GM21526 (cell line): ENCODE data around the gene HPCAL1.
"Not testable (repeated sequence)": the region's sequence is repeated elsewhere in the genome, so short reads cannot be mapped to it uniquely, and the experiment has no call there.

Experiments
- ATAC-seq: cut with Tn5 transposase; IDR thresholded peaks from one replicate; pipeline ENCODE4 v1.9.1; 2021; ENCODE audit warnings: moderate library complexity; ENCODE audit not compliant: unreplicated experiment, low FRiP score

HPCAL1 gene

DNA sequence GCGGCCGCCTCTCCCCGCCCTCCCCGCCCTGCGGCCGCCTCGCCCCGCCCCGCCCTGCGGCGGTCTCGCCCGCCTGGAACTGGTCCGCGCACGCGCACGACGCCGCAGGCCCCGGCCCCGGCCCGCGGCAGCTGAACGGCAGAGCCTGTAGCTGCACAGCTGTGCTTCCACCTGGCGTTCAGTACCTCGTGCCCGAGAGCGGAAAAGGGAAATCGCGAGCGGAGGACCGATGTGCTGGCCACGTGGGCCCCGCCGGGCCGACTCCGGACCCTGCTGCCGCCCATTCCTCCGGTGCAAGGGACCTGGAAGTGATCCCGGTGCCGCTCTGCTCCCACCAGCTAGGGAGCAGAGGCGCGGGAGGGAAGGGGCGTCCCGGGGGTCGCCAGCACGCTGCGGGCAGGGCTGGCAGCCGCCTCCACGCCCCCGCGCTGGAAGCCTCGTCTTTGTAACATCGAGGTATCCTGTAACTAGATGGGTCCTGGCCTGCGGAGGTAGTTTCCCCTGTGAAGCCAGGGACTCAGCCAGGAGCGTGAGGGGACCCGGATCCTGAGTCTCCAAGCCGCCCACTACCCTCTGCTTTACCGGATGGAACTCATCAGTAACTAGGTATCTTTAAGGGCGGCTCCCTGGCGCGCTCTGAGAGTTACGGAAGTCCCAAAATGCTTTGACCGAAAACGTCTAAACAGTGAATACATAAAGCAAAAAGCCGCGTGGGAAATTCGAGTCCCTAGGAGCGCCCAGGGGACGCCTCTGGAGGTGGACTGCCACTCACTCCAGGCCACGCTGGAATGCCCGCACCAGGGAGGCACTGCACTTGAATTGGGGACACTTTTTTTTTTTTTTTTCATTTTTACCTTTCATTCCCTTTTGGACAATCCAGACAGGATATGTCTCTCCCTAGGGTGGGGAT, 146.1 kb downstream of the HPCAL1 start:
- peak; percentile 59 for ATAC-seq

DNA sequence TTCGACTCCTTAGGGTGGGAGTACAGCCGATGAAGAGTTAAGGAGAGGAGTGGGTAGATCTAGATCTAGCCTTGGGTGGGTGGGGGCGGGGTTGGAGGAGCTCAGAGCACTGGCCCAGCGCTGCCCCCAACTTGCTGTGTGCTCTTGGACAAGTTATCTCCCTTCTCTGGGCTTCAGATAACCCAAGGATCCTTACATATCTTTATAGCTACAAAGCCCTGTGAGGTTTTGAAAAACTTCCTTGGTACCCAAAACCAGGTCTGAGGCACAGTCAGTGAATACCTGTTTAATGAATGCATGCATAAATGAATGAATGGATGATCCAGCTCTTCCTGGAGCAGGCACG, 146.8 kb downstream of the HPCAL1 start:
- no peak for ATAC-seq

DNA sequence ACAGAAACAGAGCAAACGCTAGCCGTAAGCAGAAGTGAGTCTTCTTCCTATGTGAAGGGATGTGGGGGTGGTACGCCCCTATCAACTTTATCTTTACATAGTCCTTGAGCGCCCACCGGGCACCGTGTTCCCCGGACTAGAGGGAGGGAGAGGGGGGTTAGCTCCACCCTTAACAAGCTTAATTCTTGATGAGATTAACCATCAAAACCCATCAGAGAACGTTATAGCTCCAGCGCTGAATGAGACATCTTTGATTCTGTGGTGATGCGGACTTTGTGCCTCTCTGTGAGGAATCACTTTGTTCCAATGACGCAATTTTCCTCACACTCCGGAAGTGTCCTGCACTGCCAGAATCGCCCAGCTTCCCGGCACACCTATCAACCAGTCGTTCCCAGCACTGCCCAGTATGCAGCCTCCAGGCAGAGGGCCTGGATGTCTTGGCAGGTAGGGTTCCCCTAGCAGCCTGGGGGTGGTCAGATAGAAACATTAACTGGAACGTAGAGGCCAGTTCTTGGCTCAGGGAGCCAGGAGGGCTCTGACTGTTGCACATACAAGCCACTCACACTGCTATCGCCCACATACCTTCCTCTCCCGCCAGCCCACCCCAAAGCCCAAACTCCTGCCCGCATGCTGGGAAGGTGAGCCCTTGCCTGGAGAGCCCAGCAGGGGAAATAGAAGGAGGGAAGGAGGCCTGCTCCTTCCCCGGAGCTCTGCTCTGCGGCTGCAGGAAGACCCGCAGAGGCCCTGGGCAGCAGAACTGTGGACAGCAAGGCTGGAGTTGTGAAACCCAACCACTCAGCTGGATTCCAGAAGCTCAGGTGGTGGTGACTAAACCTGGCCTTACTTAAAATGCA, 147.4 kb downstream of the HPCAL1 start:
- ATAC-seq = no peak

DNA sequence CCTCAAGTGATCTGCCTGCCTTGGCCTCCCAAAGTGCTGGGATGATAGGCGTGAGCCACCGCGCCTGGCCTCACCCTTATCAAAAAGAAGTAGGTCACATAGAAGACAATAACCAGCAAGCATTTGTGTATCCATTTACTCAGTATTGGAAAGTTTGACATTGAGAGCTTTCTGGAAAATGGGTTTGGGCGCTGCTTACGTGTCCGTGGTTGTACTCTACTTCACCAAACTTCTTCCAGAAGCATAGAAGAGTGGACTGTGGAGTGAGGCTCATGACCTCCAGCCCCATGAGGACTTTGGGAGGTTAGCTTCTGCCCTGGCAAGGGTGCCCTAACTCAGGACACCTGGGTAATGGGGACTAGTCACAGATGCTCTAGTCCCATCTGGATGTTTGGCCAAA, 149.1 kb downstream of the HPCAL1 start:
- no peak for ATAC-seq

DNA sequence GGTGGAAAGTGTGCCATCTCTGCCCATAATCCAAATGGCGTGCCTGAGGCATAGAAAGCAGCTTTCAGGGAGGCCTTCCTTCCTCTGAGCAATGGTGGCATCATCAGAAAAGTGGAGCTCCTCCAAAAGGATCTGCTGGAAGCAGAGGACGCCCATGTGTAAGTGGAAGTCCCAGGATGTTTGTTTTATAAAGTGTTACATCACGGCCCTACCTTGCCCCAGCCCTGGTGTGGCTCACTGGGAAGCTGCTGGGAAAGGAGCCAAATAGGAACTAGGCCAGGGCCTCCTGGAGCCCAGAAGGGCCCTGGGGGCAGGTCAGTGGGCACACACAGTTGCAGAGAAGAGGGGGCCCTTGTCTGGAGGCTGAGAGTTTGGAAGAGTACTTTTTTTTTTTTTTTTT, 149.6 kb downstream of the HPCAL1 start:
- ATAC-seq = no peak

DNA sequence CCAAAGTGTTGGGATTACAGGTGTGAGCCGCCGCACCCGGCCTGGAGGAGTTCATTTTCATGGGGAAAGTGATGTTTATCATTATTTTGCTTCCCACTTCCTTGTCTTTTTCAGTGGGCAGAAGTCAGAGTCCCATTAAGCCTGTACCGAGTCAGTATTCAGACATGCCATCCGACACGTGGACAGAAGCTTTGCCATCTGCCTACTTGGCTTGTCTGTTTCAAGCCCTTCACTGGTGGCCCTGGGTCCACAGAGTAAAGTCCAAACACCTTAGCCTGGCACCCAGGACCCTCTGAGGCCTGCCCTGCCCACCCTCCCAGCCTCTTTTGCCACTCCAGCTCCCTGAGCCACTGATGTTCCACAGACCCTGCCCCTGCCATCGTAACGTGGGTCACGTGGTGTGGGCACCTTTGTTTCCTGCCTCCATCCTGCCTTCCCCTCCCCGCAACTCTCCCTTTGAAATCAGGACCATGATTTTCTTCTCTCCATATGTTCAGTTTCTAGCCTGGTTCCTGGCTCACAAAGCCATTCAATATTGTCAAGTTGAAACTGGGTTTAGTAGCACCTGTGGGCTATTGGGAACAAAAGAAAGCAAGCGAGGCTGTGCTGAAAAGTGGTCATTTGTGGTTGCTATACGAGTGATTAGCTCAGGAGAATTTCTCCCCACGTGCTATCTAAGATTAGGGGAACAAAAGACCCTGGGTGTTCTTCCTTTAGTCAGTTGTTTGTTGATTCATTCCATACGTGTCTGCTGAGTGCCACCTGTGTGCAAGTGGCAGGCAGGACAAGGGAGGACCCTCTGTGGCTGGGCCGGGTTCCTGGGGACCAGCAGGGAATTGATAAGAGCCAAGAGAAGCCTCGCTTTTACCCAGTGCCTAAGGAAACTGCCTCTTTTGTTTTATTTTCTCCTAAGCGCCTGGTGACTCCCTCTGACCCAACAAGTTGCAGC, 150.5 kb downstream of the HPCAL1 start:
- no peak for ATAC-seq

DNA sequence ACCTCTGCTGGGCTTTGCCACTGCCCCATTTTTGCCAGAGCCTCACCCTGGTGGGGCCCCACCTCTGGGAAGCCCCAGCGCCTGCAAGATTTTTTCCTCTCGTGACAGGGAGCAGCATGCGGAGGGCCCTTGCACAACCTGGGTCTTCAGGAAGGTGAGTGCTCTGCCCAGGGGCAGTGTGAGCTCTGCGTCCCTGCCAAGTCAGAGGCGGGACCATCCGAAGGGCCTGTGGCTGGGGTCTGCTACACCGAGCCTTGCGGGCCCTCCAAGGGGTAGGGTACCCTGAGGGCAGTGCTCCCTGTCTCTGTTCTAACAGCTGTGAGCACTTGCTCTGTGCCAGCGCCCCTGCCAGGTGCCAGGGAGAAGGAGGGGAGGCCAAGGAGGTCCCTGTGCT, 151.2 kb downstream of the HPCAL1 start:
- ATAC-seq = no peak

DNA sequence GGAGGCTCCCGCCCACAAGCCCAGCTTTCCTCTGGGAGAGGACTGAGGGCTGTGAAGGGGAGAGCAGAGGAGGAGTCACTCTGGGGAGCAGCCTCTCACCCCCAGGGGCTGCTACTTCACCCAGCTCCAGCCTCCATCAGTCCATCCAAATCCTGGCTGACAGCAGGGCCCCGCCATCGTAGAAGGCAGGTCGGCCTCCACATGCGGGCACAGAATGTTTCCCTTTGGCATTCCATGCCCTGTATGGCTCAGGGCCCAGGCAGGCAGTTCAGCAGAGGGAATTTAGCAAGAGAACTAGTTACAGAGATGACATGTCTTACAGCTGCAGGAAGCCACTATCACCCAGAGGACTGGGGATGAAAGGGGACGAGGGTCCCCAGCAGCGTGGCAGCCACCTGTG, 151.8 kb downstream of the HPCAL1 start:
- ATAC-seq = no peak

DNA sequence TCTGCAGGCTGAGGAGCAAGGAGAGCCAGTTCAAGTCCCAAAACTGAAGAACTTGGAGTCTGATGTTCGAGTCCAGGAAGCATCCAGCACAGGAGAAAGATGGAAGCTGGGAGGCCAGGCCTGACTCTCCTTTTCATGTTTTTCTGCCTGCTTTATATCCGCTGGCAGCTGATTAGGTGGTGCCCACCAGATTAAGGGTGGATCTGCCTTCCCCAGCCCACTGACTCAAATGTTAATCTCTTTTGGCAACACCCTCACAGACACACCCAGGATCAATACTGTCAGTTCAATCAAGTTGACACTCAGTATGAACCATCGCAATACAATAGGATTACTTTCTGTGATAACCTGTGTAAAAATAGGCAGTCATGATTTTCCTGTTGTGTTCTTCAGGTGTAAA, 154.5 kb downstream of the HPCAL1 start:
- not testable (repeated sequence) for ATAC-seq

DNA sequence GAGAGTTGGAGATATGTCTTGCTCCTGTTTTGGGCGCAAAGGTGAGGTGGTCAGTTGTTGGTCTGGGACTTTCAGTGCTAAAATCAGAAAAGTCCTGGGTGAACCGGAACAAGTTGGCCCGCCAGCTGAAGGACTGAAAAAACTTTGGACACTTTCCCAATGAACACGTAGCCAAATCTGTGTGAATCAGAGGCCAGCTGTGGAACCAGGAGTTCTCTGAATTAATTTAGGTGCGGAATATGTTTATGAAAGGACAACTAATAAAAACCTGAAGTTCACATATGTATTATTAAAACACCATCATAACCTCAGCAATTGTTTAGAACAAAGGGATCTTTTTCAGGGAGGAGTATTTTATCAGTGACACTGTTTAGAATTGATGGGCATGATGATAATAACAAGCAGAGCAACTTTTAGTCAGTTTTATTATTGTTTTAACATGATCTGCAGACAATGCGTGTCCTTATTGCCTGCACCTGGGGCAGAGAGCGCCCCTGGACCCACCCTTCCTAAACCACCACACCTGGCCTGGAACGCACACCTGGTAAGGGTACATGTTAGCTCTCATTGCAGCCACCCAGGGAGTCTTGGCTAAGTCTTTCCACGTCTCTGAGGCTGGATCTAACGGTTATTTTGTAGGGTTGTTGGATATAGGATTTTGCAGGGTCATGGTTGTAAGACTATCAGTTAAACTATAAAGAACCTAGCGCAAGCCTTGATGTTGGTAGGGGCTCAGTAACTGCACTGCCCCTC, 155.3 kb downstream of the HPCAL1 start:
- ATAC-seq = no peak

DNA sequence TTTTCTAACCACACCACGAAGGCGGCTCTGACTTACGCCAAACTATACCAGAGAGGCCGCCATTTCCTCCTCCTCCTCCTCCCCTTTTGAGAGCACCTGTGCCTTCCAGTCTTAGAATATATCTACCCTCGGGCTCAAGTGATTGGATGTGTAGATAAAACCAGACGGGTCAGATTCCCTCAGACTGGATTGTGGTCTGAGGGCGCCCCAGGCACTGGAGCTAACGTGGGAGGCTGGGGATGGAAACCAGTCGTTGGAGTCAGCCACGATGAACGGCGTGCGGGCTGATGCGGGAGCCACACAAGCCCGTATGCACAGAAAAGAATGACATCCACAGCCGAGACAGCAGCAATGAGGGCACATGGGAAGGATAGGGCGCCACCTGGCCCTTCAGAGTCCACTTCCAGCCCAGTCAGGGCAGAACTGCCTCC, 157.7 kb downstream of the HPCAL1 start:
- no peak for ATAC-seq

DNA sequence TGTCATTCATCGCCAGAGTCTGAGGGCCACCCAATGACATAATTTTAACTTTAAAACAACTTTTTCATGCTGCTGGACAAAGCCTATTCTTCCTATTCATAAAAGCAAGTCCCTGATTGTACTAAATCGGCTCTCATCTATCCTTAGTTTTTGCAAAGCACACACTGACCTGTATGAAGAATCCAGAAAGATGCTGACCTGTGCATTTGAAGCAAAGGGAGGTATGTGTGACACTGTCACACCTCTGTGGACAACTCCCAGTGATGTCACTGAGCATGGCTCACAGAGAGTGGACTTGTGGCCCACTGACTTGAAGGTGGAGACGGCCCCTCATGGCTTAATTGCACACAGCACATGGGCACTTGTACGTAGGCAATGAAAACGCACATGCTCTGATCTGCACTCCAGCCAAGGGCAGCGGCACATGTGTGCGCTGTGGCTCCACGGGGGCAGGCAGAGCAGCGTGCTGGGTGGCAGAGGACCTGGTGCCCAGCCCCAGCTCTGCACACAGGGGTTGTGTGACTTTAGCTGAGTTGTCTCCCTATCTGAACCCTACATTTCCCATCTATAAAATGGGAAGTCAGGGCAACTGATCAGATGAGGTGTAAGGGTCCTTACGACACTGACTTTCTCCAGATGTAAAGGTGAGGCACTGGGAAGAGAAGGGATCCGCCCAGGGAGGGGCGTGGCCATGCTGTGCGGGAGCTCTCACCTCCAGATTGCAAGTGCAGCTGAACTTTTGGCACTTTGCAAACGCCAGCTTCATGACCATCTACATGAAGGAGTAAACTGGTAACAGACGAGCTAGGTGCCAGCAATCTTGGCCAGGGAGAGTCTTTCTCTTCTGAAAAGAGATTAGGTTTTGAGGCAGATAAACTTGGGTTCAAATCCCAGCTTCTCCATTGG, 159.7 kb downstream of the HPCAL1 start:
- no peak for ATAC-seq

DNA sequence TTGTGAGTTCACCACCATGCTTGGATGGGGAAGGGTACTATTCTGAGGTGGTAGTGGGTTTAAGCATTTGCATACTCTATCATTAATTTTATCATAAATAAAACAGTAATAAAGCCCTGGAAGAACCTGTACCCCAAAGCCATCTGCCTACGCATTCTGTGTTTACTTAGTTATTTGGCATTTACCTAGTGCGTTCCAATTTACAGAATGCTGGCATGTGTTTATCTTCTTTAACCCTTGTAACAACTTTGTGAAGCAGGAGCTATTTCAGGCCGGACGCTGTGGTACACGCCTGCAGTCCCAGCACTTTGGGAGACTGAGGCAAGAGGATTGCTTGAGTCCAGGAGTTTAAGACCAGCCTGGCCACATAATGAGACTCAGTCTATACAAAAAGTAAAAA, 163.2 kb downstream of the HPCAL1 start:
- no peak for ATAC-seq

DNA sequence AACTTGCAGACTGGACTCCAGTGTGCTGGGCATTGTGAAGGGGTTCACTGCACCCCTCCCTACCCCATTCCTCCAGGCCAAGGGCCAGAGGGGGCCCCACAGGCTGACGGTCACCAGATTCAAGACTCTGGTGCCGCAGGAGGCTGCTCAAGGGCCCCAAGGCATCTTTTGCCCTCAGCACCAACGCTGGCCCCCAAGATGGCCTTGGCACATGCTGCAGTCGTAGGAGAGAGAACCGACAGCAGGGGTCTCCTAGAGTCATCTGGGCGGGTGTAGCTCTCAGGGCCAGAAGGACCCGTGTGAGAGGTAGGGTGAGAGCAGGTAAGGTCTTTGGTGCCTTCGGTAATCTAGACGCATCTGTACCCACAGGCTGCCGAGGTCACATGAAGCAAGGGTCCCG, 164.1 kb downstream of the HPCAL1 start:
- no peak for ATAC-seq

DNA sequence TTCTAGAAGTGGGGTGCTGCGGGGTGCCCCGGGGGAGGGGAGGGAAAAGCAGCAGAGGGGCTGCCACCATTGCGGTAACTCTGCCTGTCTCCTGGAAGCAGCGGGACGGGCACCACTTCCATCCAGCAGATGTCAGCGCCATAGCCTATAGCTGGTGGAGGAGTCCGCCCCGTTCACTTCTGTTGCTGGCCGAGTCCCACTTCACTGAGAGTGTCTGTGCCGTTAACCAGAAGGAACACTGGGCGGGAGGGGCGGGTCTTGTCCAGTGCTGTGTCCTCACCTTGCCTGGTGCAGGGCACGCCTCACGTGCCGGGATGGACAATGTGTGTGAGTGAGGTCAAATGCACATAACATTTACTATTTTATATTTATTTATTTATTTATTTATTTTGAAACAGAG, 164.7 kb downstream of the HPCAL1 start:
- ATAC-seq = no peak

DNA sequence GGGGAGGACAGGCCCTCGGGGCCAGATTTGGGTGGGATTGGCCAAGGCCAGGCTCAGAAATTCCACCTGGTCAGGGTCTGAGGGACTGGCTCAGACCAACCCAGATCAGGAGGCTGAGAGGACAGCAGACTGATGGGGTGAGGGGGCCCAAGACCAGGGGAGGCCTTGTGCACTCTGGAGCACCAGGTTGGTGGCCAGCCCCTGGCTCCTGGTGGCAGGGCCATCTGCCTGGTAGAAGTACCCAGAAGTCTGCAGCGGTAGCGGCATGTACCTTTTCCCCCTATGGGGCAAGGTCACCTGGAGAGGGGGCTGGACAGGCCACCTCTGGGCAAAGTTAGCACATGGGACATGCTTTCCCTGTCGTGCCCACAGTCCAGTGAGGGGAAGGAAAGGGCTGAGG, 166.6 kb downstream of the HPCAL1 start:
- ATAC-seq = no peak

DNA sequence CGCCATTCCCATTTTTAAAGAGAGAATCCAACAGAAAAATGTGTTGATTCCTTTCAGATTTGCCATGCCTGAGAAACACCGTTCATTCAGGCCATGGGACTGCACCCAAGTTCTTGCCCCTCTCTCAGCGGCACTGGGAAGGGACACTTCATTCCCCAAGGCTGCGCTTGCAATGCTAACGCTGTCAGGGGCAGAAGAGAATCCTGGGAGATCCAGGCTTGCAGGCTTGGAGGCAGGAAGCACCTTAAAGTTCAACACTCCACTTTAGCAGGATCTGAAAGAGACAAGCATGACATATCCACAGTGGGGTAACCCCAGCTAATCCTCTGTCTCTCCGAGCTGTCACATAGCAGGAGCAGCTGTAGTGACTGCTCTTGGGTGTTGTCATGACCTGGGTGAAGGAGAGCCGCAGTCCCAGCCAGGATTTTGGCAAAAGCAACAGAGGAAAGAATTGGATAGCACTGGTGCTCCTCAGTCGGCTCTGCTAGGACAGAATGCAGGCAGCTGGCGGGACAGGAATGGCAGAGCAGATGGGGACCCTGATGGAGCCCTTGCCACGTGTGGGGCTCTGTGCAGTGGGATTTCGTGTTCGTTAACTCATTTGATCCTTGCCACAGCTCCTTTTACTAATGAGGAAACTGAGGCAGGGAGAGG, 167.4 kb downstream of the HPCAL1 start:
- ATAC-seq = no peak

DNA sequence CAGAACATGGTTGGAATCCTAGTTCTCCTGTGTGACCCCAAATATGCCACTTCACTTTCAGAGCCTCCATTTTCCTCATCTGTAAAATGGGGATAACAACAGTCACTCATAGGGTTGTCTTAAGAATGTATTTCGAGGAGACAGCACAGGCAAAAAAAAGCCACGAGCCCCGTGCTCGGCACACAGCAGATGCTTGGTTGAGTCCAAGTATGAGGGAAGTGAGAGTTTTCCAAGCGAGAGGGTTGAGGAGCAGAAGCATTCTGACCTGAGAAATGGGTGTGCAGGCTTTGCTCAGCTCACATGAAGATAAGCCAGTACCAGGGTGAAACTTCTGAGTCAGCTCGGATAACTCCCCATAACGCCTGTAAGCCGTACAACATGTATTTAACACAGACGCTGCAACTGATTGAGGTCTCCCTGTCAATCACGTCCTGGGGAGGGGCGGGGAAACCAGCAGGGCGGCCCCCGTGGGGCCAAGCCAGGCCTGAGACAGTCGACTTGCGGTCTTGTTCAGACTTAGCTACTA, 168.4 kb downstream of the HPCAL1 start:
- no peak for ATAC-seq
